ENCODE measurements around the gene DNAH9.

The DNAH9 gene

DNA sequence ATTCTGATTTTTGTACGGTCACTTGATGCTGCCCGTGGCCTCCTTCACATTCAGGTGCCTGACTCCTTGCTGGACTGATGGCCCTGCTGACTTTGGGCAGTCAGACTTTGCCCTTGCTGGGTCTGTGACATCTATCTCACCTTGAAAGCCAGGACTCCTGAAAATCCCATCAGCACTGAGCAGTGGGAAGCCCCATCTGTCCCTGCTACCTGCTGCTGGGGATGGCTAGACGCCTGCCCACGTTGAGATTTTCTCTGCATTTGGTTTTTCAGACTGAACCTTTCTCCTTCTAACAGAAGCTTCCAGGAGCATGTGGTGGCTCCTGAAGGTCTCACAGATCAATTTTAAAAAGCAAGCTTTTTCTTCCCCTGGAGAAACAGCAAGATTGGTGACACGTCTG, 409.2 kb downstream of the DNAH9 start:
- TF ChIP-seq YY1 (IDR thresholded peaks at IDR 0.05; ENCODE audit: insufficient read depth, insufficient read length): no peak
- no peak for TF ChIP-seq ZNF274 (IDR thresholded peaks at IDR 0.05; ENCODE audit: low read depth, low read length)
- no peak for TF ChIP-seq SUZ12 (IDR thresholded peaks at IDR 0.05; ENCODE audit: extremely low read depth, insufficient read depth, insufficient read length)
- Histone ChIP-seq H3K4me3 (ENCODE audit: insufficient read length, low read depth) (no peak overlapping the region), H3K4me1 (ENCODE audit: insufficient read depth, insufficient read length) (peaks cover 3% of the 10 kb centered on the region), H3K27me3 (ENCODE audit: insufficient read depth, insufficient read length) (no peaks in the 10 kb centered on the region), H3K36me3 (ENCODE audit: insufficient read depth, insufficient read length, low read length) (no peaks in the 10 kb centered on the region), H3K9me3 (ENCODE audit: insufficient read depth, low read length) (no peaks in the 10 kb centered on the region), H3K9ac (ENCODE audit: insufficient read length, low read depth) (no peak overlapping the region)
- no peak for DNase-seq (ENCODE audit: low read depth, low spot score)
